Ovary (tissue), 3 donors: ENCODE measurements around the gene MBNL3.

ENCODE experiments used
- POLR2A ChIP-seq: fragments of 450-650 bp; IDR thresholded peaks from one replicate; pipeline ENCODE4 v1.6.1; 2017; ENCODE audit warnings: antibody characterized with exemption, mild to moderate bottlenecking, moderate library complexity
- TF ChIP-seq, protein P1 (sequence below), 3 donors: fragments of 450-650 bp in 2 of 3; fragments of 200-600 bp in 1 of 3; IDR thresholded peaks; one replicate each; pipeline versions ENCODE4 v1.5.1 to v1.8.0; 2016 to 2022; ENCODE audit warnings: antibody characterized with exemption in 3 of 3, mild to moderate bottlenecking in 1 of 3
- donor health status: DM: no; HTN: no; CAD: no.

DNA sequence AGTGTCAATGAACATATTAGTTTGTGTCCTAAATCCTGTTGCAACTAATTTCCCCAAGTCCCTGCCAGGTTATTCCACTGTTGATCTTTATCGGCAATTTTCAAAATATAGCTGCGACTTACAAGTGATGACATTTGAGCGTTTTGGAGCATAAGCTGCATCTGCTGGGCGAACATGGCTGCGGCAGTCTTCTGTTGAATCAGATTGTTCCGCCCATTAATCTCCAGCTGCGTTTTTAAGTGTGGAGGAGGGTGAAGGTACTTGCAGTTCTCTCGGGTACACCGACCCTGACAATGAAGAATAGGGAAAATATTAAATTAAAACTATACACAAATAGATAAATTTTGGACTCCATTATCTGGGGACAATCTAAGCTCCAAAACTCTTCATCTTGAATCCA lies 82.7 kb downstream of the MBNL3 start:
- TF ChIP-seq, protein P1, sequence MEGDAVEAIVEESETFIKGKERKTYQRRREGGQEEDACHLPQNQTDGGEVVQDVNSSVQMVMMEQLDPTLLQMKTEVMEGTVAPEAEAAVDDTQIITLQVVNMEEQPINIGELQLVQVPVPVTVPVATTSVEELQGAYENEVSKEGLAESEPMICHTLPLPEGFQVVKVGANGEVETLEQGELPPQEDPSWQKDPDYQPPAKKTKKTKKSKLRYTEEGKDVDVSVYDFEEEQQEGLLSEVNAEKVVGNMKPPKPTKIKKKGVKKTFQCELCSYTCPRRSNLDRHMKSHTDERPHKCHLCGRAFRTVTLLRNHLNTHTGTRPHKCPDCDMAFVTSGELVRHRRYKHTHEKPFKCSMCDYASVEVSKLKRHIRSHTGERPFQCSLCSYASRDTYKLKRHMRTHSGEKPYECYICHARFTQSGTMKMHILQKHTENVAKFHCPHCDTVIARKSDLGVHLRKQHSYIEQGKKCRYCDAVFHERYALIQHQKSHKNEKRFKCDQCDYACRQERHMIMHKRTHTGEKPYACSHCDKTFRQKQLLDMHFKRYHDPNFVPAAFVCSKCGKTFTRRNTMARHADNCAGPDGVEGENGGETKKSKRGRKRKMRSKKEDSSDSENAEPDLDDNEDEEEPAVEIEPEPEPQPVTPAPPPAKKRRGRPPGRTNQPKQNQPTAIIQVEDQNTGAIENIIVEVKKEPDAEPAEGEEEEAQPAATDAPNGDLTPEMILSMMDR (IDR thresholded peaks at IDR 0.05), result no peak
- no peak for TF ChIP-seq POLR2A
